Measurements from ENCODE around the gene C11orf68.
"Not testable (repeated sequence)": the region's sequence is repeated elsewhere in the genome, so short reads cannot be mapped to it uniquely, and the experiment has no call there.

Gene C11orf68

DNA sequence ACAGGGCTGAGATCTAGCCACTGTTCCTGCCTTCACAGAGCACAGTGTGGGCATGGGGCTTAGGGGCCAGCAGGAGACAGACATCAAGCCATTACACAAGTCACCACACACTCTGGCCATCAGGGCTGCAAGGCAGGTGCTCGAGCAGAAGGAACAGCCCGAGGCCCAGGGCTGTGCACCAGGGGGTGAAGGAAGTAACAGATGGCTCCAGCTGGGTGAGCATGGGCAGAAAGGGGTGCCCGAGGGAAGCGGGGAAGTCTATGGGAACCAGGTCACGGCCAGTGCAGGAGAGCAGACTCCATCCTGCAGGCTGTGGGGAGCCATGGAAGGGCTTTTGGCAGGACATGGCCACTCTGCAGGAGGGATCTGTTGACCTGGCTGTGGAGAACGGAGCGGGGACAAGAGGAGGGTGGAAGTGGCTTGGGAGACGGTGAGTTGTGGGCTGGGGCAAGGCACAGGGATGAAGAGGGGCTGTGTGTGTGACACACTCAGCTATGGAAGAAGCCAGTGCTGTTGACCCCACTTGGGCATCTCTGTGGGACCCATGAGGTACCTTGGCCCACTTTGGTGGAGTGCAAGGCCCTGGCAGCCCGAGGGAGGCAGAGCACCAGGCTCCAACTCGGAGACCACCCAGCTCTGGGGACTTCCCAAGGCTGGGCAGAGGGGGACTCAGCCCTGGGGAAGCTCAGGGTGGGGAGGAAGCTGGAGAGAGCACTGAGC, 3.6 kb downstream of the C11orf68 start:
- DNase-seq (ENCODE audit: low spot score), result no peak

DNA sequence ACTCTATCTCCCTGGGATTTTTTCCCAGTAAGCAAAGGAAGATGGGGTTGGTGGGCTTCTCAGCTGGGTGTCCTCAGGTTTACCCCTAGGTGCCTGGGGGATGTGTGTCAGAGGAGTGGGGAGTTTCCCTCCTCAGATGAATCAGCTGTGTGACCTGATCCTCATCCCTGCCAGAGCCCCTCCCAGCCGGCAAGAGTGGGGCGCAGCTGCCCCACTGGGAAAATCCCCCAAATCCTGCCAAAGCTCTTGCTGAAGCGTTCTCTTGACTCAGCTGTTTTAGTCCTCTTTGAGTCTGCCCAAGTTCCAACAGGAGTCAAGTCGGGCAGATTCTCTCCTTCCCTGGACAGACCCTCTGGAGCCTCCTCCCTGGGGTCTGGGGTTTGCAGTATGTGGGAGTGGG, 6.0 kb downstream of the C11orf68 start:
- DNase-seq (ENCODE audit: low spot score), result no peak

DNA sequence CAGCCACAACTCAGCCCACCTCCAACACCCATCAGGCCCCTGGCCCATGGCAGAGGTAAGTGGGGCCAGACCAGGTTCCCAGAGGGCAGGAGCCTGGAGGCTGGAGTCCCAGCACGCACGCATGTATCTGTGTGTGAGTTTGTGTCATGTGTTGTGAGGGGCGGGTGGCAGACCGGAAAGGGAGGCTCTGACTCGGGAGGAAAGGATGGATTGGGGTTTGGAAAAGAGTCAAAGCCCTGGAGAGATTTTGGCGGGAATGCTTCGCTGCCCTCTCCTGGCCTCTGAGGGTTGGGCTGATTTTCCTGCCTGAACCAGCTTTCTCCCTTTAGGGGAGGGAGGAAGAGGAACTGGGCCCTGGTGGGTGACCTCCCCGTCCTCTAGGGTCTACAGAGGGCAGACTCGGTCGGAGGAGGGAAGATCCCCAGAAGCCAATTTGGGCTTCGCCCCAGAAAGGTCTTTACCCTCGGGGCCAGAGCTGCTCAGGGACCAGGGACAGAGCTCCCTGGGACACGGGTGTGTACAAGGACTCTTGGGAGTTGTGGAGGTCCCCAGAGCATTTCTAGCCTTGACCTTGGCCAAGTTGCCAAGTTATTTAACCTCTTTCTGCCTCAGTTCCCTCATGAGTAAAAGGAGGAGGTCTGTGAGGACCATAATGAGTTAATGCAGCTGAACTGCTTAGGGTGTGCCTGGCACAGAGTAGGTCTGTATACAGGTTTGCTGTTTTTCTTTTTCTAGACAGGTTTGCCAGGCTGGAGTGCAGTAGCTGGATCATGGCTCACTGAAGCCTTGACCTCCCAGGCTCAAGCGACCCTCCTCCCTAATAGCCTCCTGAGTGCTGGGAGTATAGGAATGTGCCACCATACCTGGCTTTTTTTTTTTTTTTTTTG, 6.9 kb downstream of the C11orf68 start:
- DNase-seq (ENCODE audit: low spot score), result no peak

DNA sequence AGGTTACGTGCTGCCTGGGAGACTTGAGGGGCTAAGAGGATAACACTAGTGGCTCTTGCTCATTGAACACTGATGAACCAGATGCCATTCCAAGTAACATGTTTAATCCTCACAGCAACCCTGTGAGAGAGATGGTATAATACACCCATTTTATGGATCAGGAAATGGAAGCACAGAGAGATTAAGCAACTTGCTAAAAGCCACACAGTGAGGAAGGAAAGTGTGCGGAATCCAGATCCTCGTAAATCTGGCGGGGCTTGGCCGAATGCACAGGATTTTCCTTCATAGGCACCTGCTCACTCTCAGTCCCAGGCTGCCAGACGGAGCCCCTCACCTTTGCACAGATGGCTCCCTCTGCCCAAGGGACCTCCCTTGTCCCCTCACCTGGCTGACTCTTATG, 11.0 kb downstream of the C11orf68 start:
- no peak for DNase-seq (ENCODE audit: low spot score)

DNA sequence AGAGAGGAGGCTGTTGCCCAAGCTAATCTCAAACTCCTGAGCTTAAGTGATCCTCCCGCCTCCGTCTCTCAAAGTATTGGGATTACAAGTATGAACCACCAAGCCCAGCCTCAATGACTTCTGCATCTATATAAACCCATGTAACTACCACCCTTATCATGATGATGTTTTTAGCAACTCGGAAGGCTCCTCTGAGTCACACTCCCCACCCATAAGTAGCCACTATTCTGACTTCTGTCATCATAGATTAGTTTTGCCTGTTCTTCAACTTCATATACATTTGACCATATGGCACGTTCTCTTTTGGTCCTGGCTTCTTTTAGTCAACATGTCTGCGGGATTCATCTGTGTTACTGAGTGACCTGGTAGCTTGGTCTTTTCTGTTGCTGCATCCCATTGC, 12.3 kb downstream of the C11orf68 start:
- DNase-seq (ENCODE audit: low spot score), result no peak

DNA sequence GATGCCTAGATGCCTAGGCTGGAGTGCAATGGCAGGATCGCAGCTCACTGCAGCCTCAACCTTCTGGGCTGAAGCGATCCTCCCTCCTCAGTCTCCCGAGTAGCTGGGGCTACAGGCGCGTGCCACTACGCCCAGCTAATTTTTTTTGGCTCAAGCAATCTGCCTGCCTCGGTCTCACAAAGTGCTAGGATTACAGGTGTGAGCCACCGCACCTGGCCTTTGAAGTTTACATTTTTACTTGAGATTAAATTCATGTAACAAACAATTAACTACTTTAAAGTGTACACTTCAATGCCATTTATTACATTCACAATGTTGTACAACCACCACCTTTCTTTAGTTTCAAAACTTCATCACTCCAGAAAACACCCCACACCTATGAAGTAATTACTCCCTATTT, 15.1 kb downstream of the C11orf68 start:
- no peak for DNase-seq (ENCODE audit: low spot score)

DNA sequence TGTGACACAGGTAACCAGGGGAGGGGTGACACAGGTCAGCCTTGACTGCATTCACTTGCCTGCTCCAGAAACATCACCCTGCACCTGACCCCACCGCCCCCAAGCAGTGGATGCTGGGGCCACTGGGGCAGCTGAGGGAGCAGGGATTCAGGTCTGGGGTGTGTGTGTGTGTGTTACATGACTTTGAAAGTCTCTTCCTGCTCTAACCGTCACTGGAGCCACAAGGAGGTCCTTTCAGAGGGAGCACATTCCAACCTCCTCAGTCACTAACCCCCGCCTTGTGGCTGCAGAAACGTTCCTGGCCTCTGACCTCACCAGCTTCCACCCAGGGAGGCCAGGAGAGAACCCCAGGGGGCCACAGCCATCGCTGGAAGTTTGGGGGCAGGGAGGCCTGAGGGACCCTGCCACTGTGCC, 15.8 kb downstream of the C11orf68 start:
- DNase-seq (ENCODE audit: low spot score), result no peak

DNA sequence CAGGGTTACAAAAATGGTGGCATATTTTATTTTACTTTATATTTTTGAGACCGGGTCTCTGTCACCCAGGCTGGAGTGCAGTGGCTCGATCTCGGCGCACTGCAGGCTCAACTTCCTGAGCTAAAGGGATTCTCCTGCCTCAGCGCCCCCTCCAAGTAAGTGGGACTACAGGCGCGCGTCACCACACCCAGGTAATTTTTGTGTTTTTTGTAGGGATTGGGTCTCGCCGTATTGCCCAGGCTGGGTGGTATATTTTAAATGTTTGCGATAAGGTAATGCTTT, 18.0 kb downstream of the C11orf68 start:
- DNase-seq (ENCODE audit: low spot score), result no peak

DNA sequence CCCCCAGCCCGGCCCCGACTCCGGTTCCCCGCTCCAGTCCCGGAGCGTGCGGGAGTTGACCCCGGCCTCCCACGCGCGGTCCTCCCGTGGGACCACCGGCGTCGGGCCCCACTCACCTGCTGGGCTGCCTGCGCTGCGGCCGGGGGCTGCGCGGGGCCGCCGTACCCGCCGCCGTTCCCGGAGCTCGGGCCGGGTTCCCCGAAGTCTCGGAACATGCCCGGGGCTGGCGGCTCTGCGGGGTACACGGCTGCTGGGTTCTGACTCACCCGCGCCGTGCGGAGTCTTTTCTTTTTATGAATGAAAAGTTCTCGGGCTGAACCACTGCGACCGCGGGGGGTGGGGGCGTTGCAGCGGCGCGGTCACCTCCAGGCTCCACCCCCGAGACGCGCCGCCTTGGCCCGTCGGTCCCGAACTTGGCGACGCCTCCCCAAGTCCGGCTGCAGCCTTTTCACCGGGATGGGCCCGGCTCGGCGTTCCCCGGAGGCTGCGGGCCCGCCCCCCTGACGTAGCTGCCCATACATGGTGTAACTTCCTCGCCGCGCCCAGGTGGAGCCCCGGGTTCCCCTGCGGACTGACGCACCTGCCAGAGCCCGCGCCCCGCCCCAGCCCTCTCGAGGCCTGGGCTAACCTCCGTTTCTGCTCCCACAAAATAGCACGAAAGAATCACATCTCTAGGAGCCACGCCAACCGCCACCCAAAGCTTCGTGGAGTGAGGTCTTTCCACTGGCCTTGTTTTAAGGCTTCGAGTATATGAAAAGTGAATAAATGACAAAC, 18.6 kb downstream of the C11orf68 start, which contains the start of gene FOSL1:
TSS of gene FOSL1 (minus strand) at position 264 of the 774 bp plus-strand sequence. CDS start at position 215, 49 bp downstream.
- no peak for DNase-seq (ENCODE audit: low spot score)

DNA sequence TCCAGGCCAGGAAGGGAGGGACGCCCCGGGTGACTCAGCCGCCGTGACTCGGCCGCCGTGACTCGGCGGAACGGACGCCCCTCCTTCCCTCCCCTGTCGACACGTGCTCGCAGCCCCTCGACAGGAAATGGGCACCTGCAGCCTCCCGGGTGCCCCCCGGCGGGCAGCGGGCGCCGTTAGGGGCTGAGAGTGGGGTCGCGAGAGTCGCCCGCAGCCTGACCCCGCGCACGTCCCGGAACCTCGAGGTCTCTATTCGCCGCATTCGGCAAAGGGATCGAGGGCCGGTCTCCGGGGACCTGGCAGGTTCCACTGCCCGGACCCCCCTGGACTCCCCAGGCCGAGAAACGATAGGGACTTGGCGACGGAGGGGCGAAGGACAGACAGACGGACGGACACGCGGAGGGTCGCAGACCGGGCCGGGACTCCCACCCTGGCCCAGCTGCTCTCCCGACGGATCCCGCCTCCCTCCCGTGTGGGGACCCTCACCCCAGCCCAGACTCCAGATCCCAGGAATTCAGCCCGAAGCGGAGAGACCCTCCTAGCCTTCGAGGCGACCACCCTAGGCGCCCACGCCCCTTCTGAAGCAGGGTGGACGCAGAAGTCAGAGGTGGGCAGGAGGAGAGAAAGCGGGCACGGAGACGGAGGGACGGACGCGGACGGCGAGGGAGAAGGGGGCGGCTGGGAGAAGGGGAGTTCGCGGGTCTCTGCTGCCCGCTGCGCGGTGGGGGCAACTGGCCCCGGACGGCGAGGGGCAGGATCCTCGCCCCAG, 19.3 kb downstream of the C11orf68 start:
- no peak for DNase-seq (ENCODE audit: low spot score)

DNA sequence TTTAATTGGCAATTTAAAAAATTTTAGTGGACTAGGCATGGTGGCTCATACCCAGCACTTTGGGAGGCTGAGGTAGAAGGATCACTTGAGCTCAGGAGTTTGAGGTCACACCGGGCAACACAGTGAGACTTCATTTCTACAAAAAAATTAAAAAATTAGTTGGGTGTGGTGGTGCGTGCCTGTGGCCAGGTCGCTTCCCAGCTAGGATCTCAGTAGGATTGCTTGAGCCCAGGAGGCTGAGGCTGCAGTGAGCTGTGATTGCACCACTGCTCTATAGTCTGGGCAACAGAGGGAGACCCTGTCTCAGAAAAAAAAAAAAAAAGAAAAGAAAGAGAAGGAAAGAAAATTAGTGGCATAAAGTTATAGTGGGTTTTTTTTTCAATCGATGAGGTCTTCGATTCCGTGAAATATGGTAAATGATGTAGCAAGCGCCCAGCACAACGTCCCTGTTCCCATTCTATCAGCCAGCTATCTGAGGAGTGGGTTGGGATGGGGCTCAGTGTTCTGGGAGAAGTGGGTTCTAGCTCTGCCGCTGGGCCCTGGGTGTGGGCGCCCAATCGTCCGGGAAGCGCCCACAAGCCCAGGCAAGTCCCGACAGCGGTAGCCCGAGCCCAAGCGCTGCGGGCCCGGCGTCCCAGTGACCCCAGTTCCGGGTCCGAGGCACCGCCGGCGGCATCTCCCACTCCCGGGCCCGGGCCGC, 20.1 kb downstream of the C11orf68 start:
- no peak for DNase-seq (ENCODE audit: low spot score)

DNA sequence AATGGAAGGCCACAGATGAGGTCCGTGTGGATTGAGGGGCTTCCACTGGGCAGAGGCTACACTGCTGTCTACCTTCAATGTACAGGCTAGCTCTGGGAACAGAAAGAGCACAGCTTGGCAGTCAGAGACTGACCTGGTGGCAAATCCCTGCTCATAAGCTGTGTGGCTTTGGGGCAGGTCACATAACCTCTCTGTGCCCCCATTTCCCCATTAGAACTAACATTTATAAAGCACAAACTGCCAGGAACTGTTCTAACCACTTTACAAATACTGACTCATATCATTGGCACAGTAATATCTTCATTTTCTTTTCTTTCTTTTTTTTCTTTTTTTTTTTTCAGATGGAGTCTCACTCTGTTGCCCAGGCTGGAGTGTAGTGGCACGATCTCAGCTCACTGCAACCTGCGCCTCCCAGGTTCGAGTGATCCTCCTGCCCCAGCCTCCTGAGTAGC, 21.8 kb downstream of the C11orf68 start:
- DNase-seq (ENCODE audit: low spot score), result no peak

DNA sequence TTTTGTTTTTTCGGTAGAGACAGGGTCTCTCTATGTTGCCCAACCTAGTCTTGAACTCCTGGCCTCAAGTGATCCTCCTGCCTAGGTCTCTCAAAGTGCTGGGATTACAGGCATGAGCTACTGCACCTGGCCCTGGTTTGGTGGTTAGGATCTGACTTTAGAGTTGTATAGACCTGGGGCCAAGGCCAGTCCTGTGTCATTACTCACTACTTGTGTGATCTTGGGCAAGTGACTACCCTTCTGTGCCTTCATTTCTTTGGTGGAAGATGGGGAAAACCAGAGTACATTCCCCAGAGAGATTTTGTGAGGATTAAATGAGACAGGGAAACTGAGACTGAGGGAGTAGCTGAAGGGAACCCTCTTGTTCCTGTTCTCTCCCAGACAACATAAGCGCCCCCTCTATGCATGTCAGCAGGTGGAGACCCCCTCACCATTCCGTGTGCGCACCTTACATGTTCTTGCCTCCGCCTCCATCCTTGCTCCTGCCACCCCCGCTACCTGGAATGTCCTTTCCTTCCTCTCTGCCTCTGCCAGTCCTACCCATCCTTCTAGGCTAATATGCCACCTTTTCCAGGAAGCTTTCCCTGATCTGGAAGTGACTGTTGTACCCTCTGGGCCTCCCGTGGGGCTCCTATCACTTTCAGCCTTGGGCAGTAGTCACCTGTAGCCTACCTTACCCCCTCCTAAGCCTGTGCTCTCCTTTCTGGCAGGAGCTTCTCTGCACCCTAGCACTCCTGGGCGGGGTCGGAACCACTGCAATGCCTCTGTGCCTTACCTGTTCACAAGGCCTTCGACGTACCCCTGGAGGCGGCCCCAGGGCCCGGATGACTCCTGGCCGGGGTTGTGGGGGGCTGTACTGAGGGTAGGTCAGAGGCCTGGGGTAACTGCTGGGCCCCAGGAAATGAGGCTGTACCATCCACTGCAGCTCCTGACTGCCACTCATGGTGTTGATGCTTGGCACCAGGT, 22.5 kb downstream of the C11orf68 start:
- DNase-seq (ENCODE audit: low spot score), result no peak

DNA sequence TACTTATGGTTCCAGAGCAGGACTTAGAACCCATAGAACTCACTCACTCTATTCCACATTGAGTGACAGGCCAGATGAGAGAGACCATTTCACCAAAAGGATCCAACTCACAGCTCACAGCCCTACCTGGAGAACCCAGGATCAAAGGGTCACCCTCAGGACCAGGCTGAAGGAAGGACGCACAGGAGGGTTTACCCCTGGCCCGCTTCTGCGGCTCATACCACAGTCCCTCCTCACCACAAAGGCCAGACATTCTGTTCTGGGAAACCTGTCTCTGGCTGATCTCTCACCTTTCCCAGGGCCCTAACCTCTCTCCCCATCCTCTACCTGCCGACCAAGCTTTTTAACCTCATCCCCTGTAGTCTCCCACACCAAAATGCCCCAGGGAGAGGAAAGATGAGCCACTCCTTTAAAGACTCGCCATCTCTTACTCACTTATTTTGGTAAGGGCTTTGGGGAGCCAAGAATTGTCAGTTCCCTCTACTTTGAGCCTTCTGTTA, 23.3 kb downstream of the C11orf68 start:
- DNase-seq (ENCODE audit: low spot score), result no peak

DNA sequence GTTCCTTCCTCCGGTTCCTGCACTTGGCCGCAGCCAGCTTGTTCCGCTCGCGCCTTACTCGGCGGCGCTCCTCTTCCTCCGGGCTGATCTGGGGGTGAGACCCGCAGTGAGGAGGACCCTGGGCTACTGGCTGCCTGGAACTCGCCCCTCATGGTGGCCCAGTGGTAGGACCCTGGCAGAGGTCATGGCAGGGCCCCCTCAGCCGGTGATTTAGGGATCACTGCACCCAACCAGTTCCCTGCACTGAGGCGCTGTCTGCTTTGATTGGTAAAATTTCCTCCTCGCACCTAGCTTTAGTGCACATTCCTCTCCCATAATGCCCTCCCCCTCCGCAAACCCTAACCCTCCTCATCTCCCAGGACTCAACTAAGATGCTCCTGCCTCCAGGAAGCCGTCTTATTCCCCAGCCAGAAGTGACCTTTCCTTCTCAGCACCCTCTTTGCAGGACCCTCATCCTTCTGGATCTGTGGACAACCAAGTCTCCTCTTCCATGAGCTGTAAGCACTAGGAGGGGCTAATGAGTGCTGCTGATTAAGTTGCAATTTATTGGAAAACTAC, 24.7 kb downstream of the C11orf68 start:
- DNase-seq (ENCODE audit: low spot score), result no peak

DNA sequence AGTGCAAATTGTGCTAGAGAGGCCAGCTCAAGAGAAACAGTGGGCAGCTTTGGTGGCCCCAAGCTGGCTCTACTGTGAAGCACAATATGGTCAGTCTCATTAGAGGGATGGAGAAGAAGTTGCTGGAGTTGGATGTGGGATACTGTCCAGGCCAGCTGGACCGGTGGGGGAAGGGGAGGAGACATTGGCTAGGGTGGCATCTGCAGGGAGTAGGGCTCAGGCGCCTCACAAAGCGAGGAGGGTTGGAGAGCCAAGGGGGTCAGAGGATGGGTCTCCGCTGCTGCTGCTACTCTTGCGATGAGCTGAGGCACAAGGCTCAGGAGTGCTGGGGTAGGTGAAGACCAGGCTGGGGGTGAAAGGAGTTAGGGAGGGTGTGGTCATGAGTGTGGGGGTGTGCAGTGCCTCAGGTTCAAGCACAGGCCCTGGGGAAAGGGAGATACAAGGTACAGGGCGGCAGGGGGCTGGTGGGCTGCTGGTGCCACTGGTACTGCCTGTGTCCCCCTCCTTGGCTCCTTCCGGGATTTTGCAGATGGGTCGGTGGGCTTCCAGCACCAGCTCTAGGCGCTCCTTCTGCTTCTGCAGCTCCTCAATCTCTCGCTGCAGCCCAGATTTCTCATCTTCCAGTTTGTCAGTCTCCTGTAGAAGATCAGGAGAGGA, 26.1 kb downstream of the C11orf68 start:
- DNase-seq (ENCODE audit: low spot score), result no peak

DNA sequence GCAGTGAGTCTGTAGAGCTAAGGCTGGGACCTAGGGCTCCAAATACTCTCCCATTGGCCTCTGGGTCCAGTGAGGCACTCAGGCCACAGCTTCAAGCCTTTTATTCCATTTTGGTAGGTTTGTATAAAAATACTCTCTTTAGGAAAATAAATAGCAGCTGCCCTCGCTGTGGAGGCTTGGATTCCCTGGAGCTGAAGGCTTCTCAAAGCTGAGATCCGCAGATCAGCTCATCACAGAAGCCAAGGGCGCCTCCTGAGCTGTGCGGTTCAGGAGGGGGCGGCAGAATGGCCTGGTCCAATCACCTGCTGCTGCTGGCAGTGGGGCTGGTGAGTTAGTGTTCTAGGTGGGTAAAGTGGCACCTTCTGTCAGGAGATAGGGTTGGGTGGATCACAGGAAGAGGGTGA, 26.7 kb downstream of the C11orf68 start:
- DNase-seq (ENCODE audit: low spot score), result not testable (repeated sequence)

DNA sequence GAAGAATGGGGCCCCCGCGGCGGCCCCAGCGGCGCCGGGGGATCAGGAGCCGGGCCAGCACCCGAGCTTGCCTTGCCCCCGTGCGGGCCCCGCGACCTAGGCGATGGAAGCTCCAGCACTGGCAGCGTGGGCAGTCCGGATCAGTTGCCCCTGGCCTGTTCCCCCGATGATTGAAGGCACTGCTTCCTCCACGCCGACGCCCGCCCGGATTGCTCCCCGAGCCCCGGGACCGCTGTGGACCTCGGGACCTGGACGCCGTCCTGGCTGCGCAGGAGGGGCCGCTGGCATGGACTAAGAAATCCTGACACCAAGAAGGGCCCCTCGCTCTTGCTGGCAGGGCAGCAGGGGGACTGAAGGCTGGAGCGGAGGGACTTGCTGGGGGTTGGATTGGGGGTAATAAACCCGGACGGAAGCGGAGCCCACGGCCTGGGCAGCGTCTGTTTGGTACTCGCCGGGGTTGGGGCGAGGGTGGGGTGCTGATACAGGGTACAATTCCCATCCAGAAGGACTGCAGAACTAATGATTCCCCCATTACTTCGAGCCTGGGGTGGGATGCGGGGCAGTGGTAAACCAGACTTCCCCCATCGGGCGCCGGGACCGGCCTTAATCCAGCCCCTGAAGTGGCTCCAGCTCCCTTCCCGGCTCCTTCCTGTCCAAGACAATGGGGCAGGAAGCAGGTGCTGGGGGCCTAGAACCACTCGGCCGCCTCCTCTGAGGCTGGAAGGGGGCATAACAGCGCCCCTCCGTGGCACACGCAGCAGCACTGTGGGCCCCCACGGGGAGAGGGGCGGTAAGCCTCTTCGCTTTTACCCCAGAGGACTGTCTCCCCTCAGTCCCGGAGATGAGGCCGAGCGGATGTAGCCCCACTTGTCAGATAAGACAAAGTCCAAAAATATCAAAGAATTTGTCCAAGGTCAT, 27.4 kb downstream of the C11orf68 start:
- DNase-seq (ENCODE audit: low spot score), result no peak

Measured in left forelimb (tissue), 1 donor.